D721Med (cell line): ENCODE measurements around the gene PCSK9.
"Not testable (repeated sequence)": the region's sequence is repeated elsewhere in the genome, so short reads cannot be mapped to it uniquely, and the experiment has no call there.

Experiments used
- DNase-seq: peaks from one replicate; pipeline ENCODE4 v3.0.0; 2011; ENCODE audit warnings: low spot score; ENCODE audit not compliant: insufficient read length
- FAIRE-seq: peaks from 2 replicates; lab custom pipeline; 2011; peaks lifted over from hg19 to GRCh38; lab: Jason Lieb, UNC
- TF ChIP-seq, protein P1 (sequence below): IDR thresholded peaks from 2 replicates; pipeline ENCODE4 v1.5.1; 2012; ENCODE audit warnings: mild to moderate bottlenecking, control low read depth; ENCODE audit not compliant: insufficient read depth; ENCODE audit errors: missing control alignments

The PCSK9 gene

DNA sequence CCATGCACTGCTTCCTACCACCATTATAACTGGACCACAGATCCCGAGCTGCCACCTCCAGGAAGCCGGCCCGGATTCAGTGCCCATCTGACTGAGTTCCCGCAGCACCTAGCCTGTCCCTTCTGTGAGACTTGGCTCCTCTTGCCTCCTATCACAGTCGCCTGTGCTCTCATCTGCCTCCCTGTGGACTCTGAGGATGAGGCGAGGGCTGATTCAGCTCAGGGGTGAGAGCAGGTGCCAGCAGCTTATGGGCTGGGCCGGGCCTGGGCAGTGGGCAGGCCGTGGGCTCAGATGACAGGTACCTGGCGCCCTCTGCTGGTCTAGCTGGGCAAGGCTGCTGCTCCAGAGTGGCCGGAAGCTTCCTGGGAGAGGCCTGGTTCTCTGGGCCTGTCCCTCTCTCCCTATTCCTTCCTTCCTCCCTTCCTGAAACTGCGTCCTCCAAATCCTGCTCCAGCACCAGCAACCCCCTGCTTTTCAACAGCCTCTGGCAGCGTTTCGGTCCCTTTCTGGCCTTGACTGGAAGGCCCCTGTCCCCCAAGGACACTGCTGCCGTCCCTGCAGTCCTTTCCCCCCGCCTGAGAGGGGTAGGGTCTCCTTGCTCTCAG lies 17.3 kb upstream of the PCSK9 start:
- TF ChIP-seq, protein P1, sequence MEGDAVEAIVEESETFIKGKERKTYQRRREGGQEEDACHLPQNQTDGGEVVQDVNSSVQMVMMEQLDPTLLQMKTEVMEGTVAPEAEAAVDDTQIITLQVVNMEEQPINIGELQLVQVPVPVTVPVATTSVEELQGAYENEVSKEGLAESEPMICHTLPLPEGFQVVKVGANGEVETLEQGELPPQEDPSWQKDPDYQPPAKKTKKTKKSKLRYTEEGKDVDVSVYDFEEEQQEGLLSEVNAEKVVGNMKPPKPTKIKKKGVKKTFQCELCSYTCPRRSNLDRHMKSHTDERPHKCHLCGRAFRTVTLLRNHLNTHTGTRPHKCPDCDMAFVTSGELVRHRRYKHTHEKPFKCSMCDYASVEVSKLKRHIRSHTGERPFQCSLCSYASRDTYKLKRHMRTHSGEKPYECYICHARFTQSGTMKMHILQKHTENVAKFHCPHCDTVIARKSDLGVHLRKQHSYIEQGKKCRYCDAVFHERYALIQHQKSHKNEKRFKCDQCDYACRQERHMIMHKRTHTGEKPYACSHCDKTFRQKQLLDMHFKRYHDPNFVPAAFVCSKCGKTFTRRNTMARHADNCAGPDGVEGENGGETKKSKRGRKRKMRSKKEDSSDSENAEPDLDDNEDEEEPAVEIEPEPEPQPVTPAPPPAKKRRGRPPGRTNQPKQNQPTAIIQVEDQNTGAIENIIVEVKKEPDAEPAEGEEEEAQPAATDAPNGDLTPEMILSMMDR: peak; percentile 68
- FAIRE-seq (no peak), DNase-seq (peak; percentile 82)

DNA sequence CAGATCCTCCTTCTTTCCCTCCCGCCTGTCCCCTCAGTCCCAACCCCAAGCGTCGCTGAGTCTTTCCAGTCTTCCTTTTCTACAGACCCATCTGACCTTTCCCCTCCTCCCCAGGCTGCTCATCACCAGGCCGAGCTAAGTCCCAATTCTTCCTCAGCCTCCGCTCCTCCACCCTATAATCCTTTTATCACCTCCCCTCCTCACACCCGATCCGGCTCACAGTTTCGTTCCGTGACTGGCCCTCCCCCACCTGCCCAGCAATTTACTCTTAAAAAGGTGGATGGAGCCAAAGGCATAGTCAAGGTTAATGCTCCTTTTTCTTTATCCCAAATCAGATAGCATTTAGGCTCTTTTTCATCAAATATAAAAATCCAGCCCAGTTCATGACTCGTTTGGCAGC lies 15.2 kb upstream of the PCSK9 start:
- FAIRE-seq: not testable (repeated sequence)

DNA sequence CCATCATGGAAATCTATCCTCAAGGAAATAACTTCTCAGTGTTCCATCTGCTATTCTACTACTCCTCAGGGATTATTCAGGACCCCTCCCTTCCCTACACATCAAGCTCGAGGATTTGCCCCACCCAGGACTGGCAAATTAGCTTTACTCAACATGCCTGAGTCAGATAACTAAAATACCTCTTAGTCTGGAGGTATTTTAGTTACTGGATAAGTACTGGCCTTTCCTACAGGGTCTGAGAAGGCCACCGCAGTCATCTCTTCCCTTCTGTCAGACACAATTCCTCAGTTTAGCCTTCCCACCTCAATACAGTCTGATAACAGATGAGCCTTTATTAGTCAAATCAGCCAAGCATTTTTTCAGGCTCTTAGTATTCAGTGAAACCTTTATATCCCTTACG lies 12.7 kb upstream of the PCSK9 start:
- DNase-seq, FAIRE-seq: not testable (repeated sequence)

More for the DNA sequence above, 15.2 kb upstream of the PCSK9 start:
- DNase-seq: not testable (repeated sequence)

DNA sequence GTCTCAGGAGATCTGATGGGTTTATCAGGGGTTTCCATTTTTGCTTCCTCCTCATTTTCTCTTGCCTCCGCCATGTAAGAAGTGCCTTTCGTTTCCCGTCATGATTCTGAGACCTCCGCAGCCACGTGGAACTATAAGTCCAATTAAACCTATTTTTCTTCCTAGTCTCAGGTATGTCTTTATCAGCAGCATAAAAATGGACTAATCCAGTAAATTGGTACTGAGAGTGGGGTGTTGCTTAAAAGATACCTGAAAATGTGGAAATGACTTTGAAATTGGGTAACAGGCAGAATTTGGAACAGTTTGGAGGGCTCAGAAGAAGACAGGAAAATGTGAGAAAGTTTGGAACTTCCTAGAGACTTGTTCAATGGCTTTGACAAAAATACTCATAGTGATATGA lies 8.2 kb upstream of the PCSK9 start:
- not testable (repeated sequence) for DNase-seq, FAIRE-seq

DNA sequence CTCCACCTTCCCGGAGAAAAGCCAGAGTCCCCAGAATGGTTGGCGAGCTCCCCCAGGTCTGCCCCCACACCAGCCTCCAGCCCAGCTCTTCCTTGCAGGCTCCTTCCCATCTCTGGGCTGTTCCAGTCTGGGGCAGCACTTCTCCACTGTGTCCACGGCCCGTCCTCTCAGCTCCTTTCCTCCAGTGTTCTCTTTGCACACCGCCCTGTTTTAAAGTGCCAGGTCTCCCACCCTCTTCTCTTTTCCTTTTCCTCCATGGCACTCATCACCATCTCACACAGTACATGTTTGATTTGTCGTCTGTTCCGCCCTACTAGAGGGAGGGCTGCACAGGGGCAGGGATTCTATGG lies 6.1 kb upstream of the PCSK9 start:
- TF ChIP-seq, protein P1: no peak
- FAIRE-seq: no peak
- DNase-seq: no peak

DNA sequence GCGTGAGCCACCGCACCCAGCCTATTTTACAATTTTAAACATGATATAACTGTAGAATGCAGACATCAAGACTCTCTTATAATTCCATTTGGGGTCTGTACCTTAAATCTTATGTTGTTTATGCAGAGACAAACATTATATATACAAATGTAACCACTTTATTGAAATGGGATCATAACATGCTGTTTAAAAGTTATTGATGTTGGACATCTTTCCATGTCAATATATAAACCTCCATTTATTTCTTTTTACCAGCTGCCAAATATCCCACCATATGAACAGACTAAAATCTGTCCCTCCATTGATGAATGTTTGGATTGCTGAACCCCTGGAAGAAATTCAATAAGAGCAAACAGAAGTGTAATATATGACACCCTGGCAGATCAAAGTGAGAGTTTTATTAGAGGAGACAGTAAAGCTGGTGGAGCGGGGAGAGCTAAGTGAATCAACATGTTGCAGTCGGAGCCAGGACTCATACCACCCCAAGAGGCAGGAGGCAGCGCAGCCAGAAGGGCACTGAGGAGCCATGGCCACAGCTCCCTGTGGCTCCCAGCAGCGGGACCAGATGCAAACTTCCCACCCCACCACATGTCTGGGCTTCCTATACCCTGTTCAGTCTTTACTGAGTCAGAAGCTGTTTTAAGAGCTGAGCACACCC lies 4.7 kb upstream of the PCSK9 start:
- no peak for DNase-seq
- TF ChIP-seq, protein P1: no peak
- no peak for FAIRE-seq

DNA sequence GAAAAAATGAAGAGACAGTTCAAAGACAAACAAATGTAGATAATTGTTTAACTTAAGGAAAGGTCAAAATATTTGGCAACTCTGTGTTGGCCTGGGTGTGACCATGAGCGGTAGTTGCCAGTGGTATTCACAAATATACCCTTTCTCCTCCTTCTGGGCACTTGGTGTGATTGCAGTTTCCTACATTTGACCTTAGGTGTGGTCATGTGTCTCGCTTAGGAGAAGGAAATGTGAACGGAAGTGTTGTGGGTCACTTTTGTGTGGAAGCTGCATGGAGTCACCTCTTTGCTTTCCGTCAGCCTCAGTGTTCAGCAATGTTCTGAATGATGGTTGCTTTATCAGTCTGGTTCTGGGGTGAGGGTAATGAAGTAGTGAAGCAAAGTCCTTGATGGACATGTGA lies 3.4 kb upstream of the PCSK9 start:
- FAIRE-seq (no peak), DNase-seq (no peak)
- TF ChIP-seq, protein P1: no peak

DNA sequence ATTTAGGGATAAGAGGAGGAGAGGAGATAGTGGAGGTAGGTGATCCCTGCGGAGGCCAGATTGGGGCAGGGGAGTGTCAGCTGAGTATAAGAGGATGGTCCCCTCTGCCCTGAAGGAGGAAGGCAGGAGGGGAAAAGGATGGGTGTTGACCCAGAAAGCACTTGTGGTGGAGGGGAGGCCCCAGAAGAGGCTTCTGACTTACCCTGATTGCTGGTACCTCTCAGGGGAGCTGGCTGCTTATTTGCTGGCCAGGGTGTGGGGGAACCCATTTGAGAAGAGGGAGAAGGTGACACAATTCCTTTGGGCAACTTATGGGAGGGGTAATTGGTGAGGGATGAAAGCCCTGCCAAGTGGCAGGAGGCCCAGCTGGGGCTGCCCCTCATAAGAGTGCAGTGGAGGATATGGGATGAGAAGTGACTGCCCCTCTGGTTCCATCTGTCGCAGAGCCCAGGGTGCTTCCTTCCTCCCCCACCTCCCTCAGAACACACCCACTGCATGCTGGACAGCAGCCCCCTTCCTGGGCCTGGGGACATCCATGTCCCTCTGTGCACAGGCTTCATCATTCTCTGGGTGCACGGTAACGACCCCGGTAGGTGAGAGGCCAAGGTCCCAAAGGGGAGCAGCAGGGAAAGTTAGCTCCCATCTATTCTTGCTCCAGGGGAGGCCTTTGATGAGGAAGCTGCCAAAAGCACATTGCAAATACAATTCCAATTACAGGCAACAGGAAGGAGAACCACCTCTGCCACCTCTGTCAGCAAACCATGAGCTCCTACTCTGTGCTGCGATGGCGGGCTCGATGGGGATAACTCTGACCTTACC lies 1.4 kb upstream of the PCSK9 start:
- no peak for DNase-seq
- TF ChIP-seq, protein P1: no peak
- FAIRE-seq: no peak

DNA sequence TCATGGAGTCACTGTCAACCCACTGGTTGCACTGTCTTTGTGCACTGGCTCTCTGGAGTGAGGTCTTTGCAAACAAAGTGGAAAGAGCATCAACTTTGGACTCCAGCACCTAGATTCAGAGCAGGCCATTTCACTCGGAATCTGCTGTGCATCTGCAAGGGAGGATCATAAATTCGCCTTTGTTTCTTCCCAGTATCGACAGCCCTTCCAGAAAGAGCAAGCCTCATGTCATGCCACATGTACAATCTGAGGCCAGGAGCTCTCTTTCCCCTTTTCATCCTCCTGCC lies 853 bp upstream of the PCSK9 start:
- DNase-seq (no peak), FAIRE-seq (no peak)
- TF ChIP-seq, protein P1: no peak
